ENCODE measurements around the gene SV2C. TPM values are rescaled to one million over a fixed set of nuclear protein-coding genes. Genes with fewer than 3 reads are reported as not detected.

SV2C gene
- total RNA-seq, 1 donor from 2014 or later = 17.8 TPM

DNA sequence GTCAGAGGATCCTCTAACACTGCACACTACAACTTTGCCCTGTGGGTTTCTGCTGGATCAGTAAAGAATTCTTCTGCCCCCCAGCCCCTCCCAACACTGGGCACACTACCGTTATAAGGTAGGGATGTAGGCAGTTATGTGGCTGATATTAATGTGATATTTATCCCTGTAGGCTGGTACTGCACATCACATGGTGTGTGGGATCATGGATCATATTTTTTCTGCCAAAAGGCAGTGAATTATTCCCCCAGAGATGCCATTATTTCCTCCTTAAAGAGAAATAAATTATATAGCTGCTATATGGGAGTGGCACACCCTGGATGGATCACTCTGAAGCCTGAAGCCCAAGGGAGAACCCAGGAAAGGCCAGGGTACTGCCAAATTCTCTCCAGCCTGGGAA lies 69.5 kb downstream of the SV2C start:
- DNase-seq = no peak
- Mint-ChIP-seq H3K27me3 (ENCODE audit: unreplicated experiment) (no peaks in the 10 kb centered on the region), H3K36me3 (ENCODE audit: unreplicated experiment) (no peaks in the 10 kb centered on the region), H3K9me3 (ENCODE audit: unreplicated experiment) (peaks cover 2% of the 10 kb centered on the region), H3K27ac (ENCODE audit: unreplicated experiment) (no peak overlapping the region), H3K4me3 (ENCODE audit: unreplicated experiment) (no peak overlapping the region), H3K4me1 (ENCODE audit: low read depth, unreplicated experiment) (peaks cover 15% of the 10 kb centered on the region)
- TF ChIP-seq, protein P1, sequence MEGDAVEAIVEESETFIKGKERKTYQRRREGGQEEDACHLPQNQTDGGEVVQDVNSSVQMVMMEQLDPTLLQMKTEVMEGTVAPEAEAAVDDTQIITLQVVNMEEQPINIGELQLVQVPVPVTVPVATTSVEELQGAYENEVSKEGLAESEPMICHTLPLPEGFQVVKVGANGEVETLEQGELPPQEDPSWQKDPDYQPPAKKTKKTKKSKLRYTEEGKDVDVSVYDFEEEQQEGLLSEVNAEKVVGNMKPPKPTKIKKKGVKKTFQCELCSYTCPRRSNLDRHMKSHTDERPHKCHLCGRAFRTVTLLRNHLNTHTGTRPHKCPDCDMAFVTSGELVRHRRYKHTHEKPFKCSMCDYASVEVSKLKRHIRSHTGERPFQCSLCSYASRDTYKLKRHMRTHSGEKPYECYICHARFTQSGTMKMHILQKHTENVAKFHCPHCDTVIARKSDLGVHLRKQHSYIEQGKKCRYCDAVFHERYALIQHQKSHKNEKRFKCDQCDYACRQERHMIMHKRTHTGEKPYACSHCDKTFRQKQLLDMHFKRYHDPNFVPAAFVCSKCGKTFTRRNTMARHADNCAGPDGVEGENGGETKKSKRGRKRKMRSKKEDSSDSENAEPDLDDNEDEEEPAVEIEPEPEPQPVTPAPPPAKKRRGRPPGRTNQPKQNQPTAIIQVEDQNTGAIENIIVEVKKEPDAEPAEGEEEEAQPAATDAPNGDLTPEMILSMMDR (IDR thresholded peaks at IDR 0.05; ENCODE audit: partially characterized antibody, unreplicated experiment) = no peak

- TF ChIP-seq, protein P1 (IDR thresholded peaks at IDR 0.05; ENCODE audit: partially characterized antibody, unreplicated experiment) = no peak
- Mint-ChIP-seq H3K27me3 (ENCODE audit: unreplicated experiment) (no peaks in the 10 kb centered on the region), H3K27ac (ENCODE audit: unreplicated experiment) (no peak overlapping the region), H3K4me1 (ENCODE audit: low read depth, unreplicated experiment) (peaks cover 15% of the 10 kb centered on the region), H3K4me3 (ENCODE audit: unreplicated experiment) (no peak overlapping the region), H3K36me3 (ENCODE audit: unreplicated experiment) (no peaks in the 10 kb centered on the region), H3K9me3 (ENCODE audit: unreplicated experiment) (peaks cover 2% of the 10 kb centered on the region)
- DNase-seq = no peak
Measured at GRCh38 chr5:76153271-76153670, 70.1 kb downstream of the SV2C start.

DNA sequence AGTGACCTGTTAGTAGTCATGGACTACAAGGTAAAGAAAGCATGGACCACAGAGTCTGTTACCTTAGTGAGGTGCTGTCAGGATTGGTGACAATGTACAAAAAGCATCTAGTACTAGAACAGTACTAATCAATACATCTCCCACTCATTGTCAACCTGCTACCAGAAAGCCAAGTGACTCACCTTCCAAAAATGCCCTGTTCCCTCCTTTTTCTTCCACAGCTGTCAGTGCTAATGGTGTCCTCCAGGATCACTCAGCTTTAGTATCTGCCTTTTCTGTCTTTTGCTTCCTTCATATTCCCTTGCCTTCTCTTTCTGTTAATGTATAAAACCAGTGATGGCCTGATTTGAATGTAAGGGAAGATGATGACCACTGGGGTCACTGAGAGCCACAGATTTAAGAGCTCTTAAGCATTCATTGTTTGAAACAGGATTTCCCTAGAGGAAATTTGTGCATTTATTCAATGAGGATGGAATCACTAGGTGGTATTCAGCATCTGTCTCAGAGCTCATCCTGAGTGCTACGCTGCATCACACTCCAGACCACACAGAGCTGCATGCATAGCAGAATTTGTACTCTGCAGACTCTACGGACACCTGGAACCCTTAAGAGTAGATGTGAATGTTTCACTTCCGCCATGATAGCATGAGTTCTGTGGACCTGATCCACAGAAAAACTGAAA lies 71.0 kb downstream of the SV2C start:
- H3K36me3 Mint-ChIP-seq (ENCODE audit: unreplicated experiment) = no peaks in the 10 kb centered on the region
- TF ChIP-seq, protein P1 (IDR thresholded peaks at IDR 0.05; ENCODE audit: partially characterized antibody, unreplicated experiment) = no peak
- peaks cover 15% of the 10 kb centered on the region for H3K4me1 Mint-ChIP-seq (ENCODE audit: low read depth, unreplicated experiment)
- peak overlapping the region; percentile 58 for H3K4me3 Mint-ChIP-seq (ENCODE audit: unreplicated experiment)
- peak overlapping the region; percentile 93 for H3K27ac Mint-ChIP-seq (ENCODE audit: unreplicated experiment)
- H3K27me3 Mint-ChIP-seq (ENCODE audit: unreplicated experiment) = no peaks in the 10 kb centered on the region
- no peak for DNase-seq
- peaks cover 2% of the 10 kb centered on the region for H3K9me3 Mint-ChIP-seq (ENCODE audit: unreplicated experiment)

- no peaks in the 10 kb centered on the region for H3K36me3 Mint-ChIP-seq (ENCODE audit: unreplicated experiment)
- TF ChIP-seq, protein P1 (IDR thresholded peaks at IDR 0.05; ENCODE audit: partially characterized antibody, unreplicated experiment) = no peak
- peaks cover 15% of the 10 kb centered on the region for H3K4me1 Mint-ChIP-seq (ENCODE audit: low read depth, unreplicated experiment)
- H3K27ac Mint-ChIP-seq (ENCODE audit: unreplicated experiment) = no peak overlapping the region
- H3K9me3 Mint-ChIP-seq (ENCODE audit: unreplicated experiment) = peaks cover 2% of the 10 kb centered on the region
- H3K4me3 Mint-ChIP-seq (ENCODE audit: unreplicated experiment) = no peak overlapping the region
- DNase-seq = no peak
- H3K27me3 Mint-ChIP-seq (ENCODE audit: unreplicated experiment) = no peaks in the 10 kb centered on the region
Measured at GRCh38 chr5:76155536-76155935, 72.4 kb downstream of the SV2C start.

DNA sequence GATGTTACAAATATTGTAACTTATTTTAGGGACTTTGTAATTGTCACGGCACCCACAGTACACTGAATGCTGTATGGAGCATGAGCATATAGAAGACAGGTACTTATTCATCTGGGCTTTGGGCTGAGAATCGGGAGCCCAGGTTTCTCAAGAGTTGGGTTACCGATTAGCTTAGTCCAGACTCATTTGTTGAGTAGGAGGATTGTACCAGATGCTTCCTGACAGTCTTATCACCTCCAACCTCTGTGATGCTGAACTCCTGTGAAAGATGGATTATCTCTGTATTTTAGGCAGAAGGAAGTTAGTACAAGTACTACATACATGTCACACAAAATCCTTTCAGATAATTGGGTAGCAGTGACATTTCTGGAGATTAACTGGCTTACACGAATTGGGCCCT lies 79.2 kb downstream of the SV2C start:
- Mint-ChIP-seq H3K9me3 (ENCODE audit: unreplicated experiment) (no peaks in the 10 kb centered on the region), H3K4me1 (ENCODE audit: low read depth, unreplicated experiment) (no peaks in the 10 kb centered on the region), H3K27me3 (ENCODE audit: unreplicated experiment) (no peaks in the 10 kb centered on the region), H3K27ac (ENCODE audit: unreplicated experiment) (no peak overlapping the region), H3K36me3 (ENCODE audit: unreplicated experiment) (peaks cover 8% of the 10 kb centered on the region), H3K4me3 (ENCODE audit: unreplicated experiment) (no peak overlapping the region)
- TF ChIP-seq, protein P1 (IDR thresholded peaks at IDR 0.05; ENCODE audit: partially characterized antibody, unreplicated experiment) = no peak
- DNase-seq = no peak

Data from glutamatergic neuron (in vitro differentiated cells).